ENCODE measurements around the gene SLC44A4.

The SLC44A4 gene

DNA sequence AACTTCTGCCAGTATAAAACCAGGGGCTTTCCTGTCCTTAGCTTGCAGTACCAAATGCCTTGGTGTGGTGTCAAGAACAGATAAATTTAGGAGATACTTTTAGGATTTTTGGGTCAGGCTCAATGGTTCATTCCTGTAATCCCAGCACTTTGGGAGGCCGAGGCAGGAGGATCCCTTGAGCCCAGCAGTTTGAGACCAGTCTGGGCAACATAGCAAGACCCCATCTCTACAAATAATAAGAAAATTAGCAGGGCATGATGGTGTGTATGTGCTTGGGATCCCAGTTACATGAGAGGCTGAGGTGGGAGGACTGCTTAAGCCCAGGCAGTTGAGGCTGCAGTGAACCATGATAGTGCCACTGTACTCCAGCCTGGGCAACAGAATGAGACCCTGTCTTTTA is 26.2 kb upstream of the SLC44A4 start:
- TF ChIP-seq PPARA (CRISPR knock-in tag; IDR thresholded peaks at IDR 0.05; ENCODE audit: borderline replicate concordance) (no peak), RARB (CRISPR knock-in tag; IDR thresholded peaks at IDR 0.05) (no peak)
- ATAC-seq: no peak

DNA sequence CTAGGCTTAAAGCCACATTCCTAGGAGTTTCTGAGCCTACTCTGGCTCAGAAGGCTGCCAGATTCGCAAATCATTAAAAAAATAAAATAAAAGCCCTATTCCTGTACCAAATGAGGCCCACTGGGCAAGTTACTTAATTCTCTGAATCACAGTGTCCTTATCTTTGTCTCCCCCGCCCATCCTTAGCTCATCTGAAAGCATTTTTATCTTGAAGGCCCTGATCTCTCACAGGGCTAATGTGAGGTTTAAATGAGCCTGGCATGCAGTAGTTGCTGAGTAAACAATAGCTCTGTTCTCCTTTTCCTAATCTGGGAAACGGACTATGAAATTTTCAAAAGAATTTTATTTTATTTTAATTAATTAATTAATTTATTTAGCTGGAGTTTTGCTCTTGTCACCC is 25.2 kb upstream of the SLC44A4 start:
- no peak for ATAC-seq
- TF ChIP-seq ZFP3 (CRISPR knock-in tag; IDR thresholded peaks at IDR 0.05): no peak

DNA sequence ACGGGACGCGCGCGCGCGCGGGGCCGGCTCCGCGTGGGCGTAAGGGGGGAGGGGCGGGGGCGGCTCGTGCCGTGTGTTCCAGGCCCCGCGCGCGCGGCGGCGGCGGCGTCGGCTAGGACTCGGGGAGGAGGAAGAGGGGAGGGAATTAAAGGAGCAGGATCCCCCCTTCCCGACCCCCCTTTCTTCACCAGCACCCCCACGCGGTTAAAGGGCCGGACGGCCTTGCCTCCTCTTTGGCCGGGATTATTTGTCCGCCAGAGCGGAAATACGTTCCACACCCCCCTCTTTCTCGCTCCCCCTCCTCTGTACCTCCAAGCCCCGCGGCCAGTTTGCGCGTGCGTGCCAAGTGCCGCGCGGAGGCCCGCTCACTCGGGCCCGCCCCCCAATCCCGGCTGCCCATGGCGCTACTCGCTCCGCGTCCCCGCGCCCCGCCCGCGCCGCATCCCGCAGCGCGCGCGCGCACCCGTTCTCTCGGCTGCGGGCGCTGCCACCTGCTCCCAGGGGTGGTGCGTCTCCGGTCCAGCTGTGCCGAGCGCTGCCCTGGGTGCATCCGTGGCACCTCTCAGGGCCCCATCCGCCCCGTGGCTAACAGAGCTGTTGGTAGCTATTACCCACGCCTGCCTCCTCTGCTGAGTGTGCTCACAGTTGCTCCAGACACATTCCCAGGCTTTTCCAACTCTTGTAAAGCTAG is 23.3 kb upstream of the SLC44A4 start, which contains the start of gene ZBTB12:
Gene ZBTB12 (minus strand): TSS at position 134 of the 691 bp plus-strand sequence. CDS start 781 bp downstream, outside the sequence.
- ATAC-seq: peak; percentile 76
- TF ChIP-seq, protein P1, sequence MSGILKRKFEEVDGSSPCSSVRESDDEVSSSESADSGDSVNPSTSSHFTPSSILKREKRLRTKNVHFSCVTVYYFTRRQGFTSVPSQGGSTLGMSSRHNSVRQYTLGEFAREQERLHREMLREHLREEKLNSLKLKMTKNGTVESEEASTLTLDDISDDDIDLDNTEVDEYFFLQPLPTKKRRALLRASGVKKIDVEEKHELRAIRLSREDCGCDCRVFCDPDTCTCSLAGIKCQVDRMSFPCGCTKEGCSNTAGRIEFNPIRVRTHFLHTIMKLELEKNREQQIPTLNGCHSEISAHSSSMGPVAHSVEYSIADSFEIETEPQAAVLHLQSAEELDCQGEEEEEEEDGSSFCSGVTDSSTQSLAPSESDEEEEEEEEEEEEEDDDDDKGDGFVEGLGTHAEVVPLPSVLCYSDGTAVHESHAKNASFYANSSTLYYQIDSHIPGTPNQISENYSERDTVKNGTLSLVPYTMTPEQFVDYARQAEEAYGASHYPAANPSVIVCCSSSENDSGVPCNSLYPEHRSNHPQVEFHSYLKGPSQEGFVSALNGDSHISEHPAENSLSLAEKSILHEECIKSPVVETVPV (CRISPR knock-in tag; IDR thresholded peaks at IDR 0.05): no peak
- no peak for TF ChIP-seq ISL1 (CRISPR knock-in tag; IDR thresholded peaks at IDR 0.05)
- no peak for TF ChIP-seq GLIS3 (CRISPR knock-in tag; IDR thresholded peaks at IDR 0.05)
- no peak for TF ChIP-seq ZC3H10 (CRISPR knock-in tag; IDR thresholded peaks at IDR 0.05)
- TF ChIP-seq, protein P2, sequence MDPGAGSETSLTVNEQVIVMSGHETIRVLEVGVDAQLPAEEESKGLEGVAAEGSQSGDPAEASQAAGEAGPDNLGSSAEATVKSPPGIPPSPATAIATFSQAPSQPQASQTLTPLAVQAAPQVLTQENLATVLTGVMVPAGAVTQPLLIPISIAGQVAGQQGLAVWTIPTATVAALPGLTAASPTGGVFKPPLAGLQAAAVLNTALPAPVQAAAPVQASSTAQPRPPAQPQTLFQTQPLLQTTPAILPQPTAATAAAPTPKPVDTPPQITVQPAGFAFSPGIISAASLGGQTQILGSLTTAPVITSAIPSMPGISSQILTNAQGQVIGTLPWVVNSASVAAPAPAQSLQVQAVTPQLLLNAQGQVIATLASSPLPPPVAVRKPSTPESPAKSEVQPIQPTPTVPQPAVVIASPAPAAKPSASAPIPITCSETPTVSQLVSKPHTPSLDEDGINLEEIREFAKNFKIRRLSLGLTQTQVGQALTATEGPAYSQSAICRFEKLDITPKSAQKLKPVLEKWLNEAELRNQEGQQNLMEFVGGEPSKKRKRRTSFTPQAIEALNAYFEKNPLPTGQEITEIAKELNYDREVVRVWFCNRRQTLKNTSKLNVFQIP (CRISPR knock-in tag; IDR thresholded peaks at IDR 0.05; ENCODE audit: borderline replicate concordance, low read depth): no peak
- no peak for TF ChIP-seq ZNF565 (CRISPR knock-in tag; conservative IDR thresholded peaks at IDR 0.05; ENCODE audit: low read depth)
- no peak for TF ChIP-seq RARB (CRISPR knock-in tag; IDR thresholded peaks at IDR 0.05)
- TF ChIP-seq, protein P3, sequence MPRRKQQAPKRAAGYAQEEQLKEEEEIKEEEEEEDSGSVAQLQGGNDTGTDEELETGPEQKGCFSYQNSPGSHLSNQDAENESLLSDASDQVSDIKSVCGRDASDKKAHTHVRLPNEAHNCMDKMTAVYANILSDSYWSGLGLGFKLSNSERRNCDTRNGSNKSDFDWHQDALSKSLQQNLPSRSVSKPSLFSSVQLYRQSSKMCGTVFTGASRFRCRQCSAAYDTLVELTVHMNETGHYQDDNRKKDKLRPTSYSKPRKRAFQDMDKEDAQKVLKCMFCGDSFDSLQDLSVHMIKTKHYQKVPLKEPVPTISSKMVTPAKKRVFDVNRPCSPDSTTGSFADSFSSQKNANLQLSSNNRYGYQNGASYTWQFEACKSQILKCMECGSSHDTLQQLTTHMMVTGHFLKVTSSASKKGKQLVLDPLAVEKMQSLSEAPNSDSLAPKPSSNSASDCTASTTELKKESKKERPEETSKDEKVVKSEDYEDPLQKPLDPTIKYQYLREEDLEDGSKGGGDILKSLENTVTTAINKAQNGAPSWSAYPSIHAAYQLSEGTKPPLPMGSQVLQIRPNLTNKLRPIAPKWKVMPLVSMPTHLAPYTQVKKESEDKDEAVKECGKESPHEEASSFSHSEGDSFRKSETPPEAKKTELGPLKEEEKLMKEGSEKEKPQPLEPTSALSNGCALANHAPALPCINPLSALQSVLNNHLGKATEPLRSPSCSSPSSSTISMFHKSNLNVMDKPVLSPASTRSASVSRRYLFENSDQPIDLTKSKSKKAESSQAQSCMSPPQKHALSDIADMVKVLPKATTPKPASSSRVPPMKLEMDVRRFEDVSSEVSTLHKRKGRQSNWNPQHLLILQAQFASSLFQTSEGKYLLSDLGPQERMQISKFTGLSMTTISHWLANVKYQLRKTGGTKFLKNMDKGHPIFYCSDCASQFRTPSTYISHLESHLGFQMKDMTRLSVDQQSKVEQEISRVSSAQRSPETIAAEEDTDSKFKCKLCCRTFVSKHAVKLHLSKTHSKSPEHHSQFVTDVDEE (CRISPR knock-in tag; IDR thresholded peaks at IDR 0.05): peak; percentile 71; the same call in 1 of the 2 replicates
- TF ChIP-seq SNAI2 (CRISPR knock-in tag; IDR thresholded peaks at IDR 0.05): peak; percentile 62; the same call in 1 of the 2 replicates
- no peak for TF ChIP-seq PPARA (CRISPR knock-in tag; IDR thresholded peaks at IDR 0.05; ENCODE audit: borderline replicate concordance)
- TF ChIP-seq, protein P4, sequence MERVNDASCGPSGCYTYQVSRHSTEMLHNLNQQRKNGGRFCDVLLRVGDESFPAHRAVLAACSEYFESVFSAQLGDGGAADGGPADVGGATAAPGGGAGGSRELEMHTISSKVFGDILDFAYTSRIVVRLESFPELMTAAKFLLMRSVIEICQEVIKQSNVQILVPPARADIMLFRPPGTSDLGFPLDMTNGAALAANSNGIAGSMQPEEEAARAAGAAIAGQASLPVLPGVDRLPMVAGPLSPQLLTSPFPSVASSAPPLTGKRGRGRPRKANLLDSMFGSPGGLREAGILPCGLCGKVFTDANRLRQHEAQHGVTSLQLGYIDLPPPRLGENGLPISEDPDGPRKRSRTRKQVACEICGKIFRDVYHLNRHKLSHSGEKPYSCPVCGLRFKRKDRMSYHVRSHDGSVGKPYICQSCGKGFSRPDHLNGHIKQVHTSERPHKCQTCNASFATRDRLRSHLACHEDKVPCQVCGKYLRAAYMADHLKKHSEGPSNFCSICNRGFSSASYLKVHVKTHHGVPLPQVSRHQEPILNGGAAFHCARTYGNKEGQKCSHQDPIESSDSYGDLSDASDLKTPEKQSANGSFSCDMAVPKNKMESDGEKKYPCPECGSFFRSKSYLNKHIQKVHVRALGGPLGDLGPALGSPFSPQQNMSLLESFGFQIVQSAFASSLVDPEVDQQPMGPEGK (CRISPR knock-in tag; IDR thresholded peaks at IDR 0.05; ENCODE audit: borderline replicate concordance): peak; percentile 20; the same call in 1 of the 2 replicates
- TF ChIP-seq TCF4 (CRISPR knock-in tag; IDR thresholded peaks at IDR 0.05; ENCODE audit: borderline replicate concordance): no peak
- TF ChIP-seq, protein P5, sequence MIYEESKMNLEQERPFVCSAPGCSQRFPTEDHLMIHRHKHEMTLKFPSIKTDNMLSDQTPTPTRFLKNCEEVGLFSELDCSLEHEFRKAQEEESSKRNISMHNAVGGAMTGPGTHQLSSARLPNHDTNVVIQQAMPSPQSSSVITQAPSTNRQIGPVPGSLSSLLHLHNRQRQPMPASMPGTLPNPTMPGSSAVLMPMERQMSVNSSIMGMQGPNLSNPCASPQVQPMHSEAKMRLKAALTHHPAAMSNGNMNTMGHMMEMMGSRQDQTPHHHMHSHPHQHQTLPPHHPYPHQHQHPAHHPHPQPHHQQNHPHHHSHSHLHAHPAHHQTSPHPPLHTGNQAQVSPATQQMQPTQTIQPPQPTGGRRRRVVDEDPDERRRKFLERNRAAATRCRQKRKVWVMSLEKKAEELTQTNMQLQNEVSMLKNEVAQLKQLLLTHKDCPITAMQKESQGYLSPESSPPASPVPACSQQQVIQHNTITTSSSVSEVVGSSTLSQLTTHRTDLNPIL (CRISPR knock-in tag; IDR thresholded peaks at IDR 0.05; ENCODE audit: low read depth): no peak
- no peak for TF ChIP-seq ZNF70 (CRISPR knock-in tag; IDR thresholded peaks at IDR 0.05)
- no peak for TF ChIP-seq ZFP3 (CRISPR knock-in tag; IDR thresholded peaks at IDR 0.05)
- no peak for TF ChIP-seq TOX (CRISPR knock-in tag; IDR thresholded peaks at IDR 0.05; ENCODE audit: borderline replicate concordance)
- no peak for TF ChIP-seq ARNTL (CRISPR knock-in tag; IDR thresholded peaks at IDR 0.05; ENCODE audit: borderline replicate concordance, low read depth)
- no peak for TF ChIP-seq BACH2 (CRISPR knock-in tag; IDR thresholded peaks at IDR 0.05; ENCODE audit: borderline replicate concordance)
- no peak for TF ChIP-seq ZNF8 (CRISPR knock-in tag; IDR thresholded peaks at IDR 0.05)
- no peak for TF ChIP-seq ESRRG (CRISPR knock-in tag; IDR thresholded peaks at IDR 0.05)
- no peak for TF ChIP-seq CSDC2 (CRISPR knock-in tag; IDR thresholded peaks at IDR 0.05)
- TF ChIP-seq OSR1 (CRISPR knock-in tag; IDR thresholded peaks at IDR 0.05): no peak
- TF ChIP-seq ZFP30 (CRISPR knock-in tag; IDR thresholded peaks at IDR 0.05): no peak

Measured in SK-N-SH treated with all-trans-retinoic acid at 6 μM for 48 hours (cell line).